ENCODE measurements around the gene TPT1.
"Not testable (repeated sequence)": the region's sequence is repeated elsewhere in the genome, so short reads cannot be mapped to it uniquely, and the experiment has no call there.

Gene TPT1

DNA sequence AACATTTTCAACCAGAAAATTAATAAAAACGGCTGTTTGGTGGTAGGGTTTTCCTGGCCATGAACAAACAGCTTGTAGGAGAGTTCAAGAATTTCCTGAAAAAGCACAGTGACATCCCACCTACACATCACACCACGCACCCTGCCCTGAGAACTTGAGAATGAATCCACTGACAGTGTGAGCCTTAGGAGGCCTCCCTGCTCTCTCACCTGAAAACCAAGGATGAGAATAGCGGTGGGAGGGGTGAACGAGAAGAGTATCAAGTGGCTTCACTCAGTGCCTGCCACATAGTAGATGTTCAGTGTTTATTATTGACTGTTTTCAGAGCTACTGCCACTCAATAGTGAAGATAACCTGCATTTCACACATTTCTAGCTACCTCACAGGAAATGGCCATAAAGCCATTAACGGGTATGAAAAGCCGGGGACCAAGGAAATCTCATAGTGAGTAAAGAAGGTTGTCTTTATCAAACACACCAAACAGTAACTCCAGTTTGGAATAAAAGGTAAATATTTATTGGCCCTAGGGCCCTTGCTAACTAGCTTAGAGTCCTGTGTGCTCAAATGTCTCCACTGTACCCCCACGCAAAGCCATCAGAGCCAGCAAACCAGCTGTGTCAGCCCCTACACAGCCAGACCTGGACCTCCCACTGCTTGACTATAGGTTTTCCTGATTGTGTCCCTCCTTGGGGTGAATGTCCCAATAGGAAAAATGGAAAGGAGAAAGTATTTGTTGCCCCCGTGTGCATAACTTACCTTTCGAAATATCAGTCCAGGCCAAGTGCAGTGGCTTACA lies 40.6 kb downstream of the TPT1 start:
- Mint-ChIP-seq H3K27ac (peak overlapping the region in 1 of 2 donors; percentile 44), H3K27me3 (peaks cover 11 to 25% of the 10 kb centered on the region in 2 donors), H3K4me1 (ENCODE audit: low read depth in 2 of 2) (peaks cover 26 to 32% of the 10 kb centered on the region in 2 donors), H3K4me3 (no peak overlapping the region), H3K9me3 (no peaks in the 10 kb centered on the region), H3K36me3 (ENCODE audit: insufficient read depth) (no peaks in the 10 kb centered on the region)
- no peak for DNase-seq
- ATAC-seq (replicated peaks): no peak

DNA sequence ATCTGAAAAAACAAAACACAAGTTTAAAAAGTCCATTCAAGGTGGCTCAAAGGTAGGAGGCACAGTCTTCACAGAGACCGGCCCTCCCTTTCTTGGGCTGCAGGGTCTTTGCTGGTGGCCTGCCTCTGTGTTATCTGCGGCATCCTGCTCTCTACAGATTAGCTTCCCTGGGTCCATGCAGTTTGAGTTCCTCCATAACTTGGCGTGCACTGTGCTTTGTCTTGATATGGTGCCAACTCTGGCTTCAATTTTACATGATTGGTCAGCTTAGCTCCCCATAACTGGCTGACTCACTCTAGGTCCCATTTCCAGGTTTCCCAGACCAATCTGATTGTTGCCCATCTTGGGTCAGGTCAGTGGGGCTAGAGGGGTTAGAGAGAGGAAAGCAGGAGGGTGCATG lies 41.8 kb downstream of the TPT1 start:
- no peak overlapping the region for H3K27ac Mint-ChIP-seq
- ATAC-seq (replicated peaks) (no peak), DNase-seq (no peak)
- peaks cover 26 to 32% of the 10 kb centered on the region in 2 donors for H3K4me1 Mint-ChIP-seq (ENCODE audit: low read depth in 2 of 2)
- peaks cover 4% of the 10 kb centered on the region for H3K36me3 Mint-ChIP-seq (ENCODE audit: insufficient read depth)
- H3K9me3 Mint-ChIP-seq: no peaks in the 10 kb centered on the region
- H3K27me3 Mint-ChIP-seq: peaks cover 10 to 13% of the 10 kb centered on the region in 2 donors
- no peak overlapping the region for H3K4me3 Mint-ChIP-seq

DNA sequence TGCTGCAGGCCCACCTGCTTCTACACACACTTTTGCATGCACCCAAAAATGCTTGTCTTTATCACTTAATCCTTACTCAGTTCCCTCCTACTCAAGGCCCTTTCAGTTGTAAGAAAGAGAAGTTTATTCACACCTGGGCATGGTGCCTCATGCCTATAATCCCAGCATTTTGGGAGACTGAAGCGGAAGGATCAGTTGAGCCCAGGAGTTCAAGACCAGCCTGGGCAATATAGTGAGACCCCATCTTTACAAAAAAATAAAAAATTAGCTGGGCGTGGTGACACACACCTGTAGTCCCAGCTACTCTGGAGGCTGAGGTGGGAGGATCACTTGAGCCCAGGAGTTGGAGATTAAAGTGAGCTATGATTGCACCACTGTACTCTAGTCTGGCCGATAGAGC lies 42.4 kb downstream of the TPT1 start:
- Mint-ChIP-seq H3K4me1 (ENCODE audit: low read depth in 2 of 2) (peaks cover 26 to 32% of the 10 kb centered on the region in 2 donors), H3K27ac (peak overlapping the region in 1 of 2 donors; percentile 82)
- not testable (repeated sequence) for DNase-seq; H3K36me3 Mint-ChIP-seq (ENCODE audit: insufficient read depth); H3K9me3 Mint-ChIP-seq; H3K27me3 Mint-ChIP-seq; H3K4me3 Mint-ChIP-seq; ATAC-seq (replicated peaks)

DNA sequence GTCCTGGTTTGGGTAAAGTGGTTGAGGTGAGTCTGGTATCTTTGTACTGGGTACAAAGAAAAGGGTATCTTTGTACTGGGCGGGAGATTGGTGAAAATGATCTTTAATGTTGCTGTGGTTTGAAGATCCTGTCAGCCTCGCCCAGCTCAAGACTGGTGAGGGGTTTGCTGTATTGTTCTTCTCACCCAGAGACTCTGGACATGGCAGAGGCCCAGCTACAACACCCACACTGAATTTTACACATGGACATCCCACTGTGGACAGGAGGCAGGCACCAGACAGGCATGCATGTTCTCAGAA lies 42.8 kb downstream of the TPT1 start:
- H3K9me3 Mint-ChIP-seq: no peaks in the 10 kb centered on the region
- peak overlapping the region; percentile 69 to 82 for H3K27ac Mint-ChIP-seq
- H3K36me3 Mint-ChIP-seq (ENCODE audit: insufficient read depth): peaks cover 12% of the 10 kb centered on the region
- no peak for DNase-seq
- peaks cover 26 to 32% of the 10 kb centered on the region in 2 donors for H3K4me1 Mint-ChIP-seq (ENCODE audit: low read depth in 2 of 2)
- H3K27me3 Mint-ChIP-seq: peaks cover 5 to 7% of the 10 kb centered on the region in 2 donors
- H3K4me3 Mint-ChIP-seq: no peak overlapping the region
- ATAC-seq (replicated peaks): no peak

DNA sequence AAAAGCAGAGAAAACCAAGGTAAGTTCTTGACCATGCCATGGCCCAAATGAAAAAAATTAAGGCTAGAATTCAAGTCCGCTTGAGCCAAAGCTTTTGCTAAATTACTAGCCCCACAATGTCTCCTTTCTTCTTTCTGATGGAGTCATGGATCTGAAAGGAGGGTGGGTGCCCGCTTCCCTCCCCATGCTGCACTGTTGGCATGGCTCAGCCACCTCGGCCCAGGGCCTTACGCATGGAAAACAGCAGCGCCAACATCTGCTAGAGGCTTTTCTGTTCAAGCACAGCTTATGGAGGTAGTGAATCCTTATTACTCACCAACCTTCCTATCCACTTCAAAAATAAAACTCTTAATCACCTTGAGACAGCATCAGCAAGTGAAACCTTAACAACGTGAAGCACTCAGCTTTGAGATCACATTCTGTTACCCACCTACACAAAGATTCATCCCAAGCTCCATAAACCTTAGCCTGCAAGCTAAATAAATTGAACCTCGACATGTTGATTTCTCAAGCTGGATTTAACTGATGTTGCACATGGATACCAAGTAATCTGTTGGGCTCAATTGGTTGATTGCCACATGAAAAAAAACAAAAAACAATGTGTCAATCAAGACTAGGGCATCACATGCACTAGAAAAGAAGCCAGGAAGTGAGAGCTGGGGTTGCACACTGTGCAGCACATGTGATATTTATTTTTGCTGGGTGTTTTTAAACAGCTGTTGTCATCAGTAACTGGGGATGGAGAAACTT lies 43.4 kb downstream of the TPT1 start:
- Mint-ChIP-seq H3K4me1 (ENCODE audit: low read depth in 2 of 2) (peaks cover 26 to 32% of the 10 kb centered on the region in 2 donors), H3K36me3 (ENCODE audit: insufficient read depth) (peaks cover 12% of the 10 kb centered on the region), H3K4me3 (no peak overlapping the region), H3K9me3 (no peaks in the 10 kb centered on the region), H3K27ac (peak overlapping the region; percentile 69 to 82), H3K27me3 (peaks cover 3 to 4% of the 10 kb centered on the region in 2 donors)
- DNase-seq (no peak), ATAC-seq (replicated peaks) (peak; percentile 85)

DNA sequence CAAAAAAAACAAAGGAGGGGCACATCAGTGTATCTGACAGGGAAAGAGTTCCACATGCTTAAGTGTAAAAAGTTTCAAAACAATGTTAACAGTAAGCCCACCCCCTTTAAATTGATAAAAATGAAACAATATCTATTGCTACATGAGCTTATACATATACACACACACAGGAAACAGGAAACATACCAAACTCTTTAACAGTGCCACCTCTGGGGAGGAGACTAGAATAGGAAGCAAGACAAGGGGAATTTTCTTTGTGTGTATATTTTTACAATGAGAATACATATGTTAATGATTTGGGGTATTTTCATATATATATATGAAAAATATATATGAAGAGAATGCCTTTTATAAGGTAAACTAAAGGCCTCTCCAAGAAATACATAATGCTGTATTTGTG lies 44.7 kb downstream of the TPT1 start:
- Mint-ChIP-seq H3K27me3 (no peaks in the 10 kb centered on the region), H3K9me3 (no peaks in the 10 kb centered on the region), H3K4me1 (ENCODE audit: low read depth in 2 of 2) (peaks cover 26 to 32% of the 10 kb centered on the region in 2 donors), H3K4me3 (no peak overlapping the region), H3K27ac (peak overlapping the region; percentile 18 to 62), H3K36me3 (ENCODE audit: insufficient read depth) (peaks cover 12% of the 10 kb centered on the region)
- ATAC-seq (replicated peaks): peak; percentile 23
- no peak for DNase-seq

DNA sequence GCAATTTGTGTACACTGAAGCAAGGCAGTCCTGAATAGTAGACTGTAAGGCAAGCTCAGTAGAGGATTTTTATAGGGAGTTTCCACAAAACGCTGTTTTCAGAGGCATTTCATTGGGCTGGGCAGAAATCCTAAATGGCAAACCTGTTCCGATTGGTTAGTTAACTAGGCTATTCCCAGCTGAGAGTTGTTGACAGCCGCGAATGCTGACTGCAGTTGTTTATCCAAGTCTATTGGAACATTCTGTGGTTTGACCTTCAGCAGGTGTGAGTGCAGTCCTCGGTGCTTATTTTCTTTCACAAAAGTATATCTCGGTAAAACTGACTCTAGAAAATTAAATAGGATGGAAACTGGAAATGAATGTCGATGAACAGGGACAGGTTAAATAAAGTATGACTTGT lies 45.4 kb downstream of the TPT1 start:
- H3K4me3 Mint-ChIP-seq: no peak overlapping the region
- peak overlapping the region; percentile 32 to 74 for H3K27ac Mint-ChIP-seq
- DNase-seq: no peak
- H3K27me3 Mint-ChIP-seq: no peaks in the 10 kb centered on the region
- no peak for ATAC-seq (replicated peaks)
- H3K36me3 Mint-ChIP-seq (ENCODE audit: insufficient read depth): peaks cover 12% of the 10 kb centered on the region
- no peaks in the 10 kb centered on the region for H3K9me3 Mint-ChIP-seq
- peaks cover 25 to 31% of the 10 kb centered on the region in 2 donors for H3K4me1 Mint-ChIP-seq (ENCODE audit: low read depth in 2 of 2)

DNA sequence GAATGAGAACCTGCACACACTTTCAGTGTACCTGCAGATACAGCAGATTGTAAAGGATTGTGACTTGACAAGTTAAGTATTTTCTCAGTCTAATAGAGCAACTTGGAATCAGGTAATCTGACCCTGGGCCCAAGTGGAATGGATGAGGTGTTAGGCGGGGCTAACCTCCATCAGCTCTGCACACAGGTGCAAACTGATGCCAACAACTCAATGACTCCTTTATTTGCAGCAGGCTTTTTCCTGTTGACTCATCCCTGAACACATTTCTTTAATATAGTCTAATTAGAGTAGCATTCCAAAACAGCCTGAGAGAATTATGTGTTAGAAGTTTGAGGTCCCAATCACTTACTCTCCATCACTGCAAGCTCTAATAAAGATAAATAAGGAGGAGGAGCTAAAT lies 48.8 kb downstream of the TPT1 start:
- DNase-seq (no peak), ATAC-seq (replicated peaks) (no peak)
- Mint-ChIP-seq H3K9me3 (no peaks in the 10 kb centered on the region), H3K27ac (peak overlapping the region; percentile 9 to 18), H3K36me3 (ENCODE audit: insufficient read depth) (peaks cover 27% of the 10 kb centered on the region), H3K27me3 (no peaks in the 10 kb centered on the region), H3K4me1 (ENCODE audit: low read depth in 2 of 2) (peaks cover 9% of the 10 kb centered on the region in 2 donors), H3K4me3 (no peak overlapping the region)

DNA sequence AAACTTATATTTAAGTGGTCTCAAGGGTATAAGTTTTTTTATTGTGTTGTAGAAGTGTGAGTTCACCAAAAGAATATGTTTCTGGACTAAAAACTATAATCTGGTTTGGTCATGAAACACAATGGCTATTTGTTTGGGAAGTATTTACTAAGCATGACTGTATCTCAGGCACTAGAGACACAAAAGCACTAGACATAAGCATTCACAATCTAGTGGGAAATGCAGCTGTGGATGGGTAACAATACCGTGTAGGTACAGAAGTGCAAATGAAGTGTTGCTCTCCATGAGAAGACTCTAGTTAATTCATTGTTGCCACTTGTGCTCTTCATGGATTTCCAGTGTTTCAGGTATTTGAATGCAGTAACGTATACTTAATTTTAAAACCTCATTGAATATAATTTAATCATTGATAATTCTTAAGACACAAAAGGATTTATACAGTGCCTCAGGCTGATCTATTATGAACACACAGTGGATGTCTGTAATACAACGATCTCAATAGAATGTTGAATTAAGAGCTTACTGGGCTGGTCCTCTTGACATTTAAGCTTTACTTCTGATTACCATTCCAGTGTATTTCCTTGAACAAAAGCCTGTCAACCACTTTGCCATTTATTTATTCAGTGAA lies 50.9 kb downstream of the TPT1 start:
- no peaks in the 10 kb centered on the region for H3K9me3 Mint-ChIP-seq
- no peak overlapping the region for H3K4me3 Mint-ChIP-seq
- H3K36me3 Mint-ChIP-seq (ENCODE audit: insufficient read depth): peaks cover 30% of the 10 kb centered on the region
- no peaks in the 10 kb centered on the region for H3K27me3 Mint-ChIP-seq
- no peaks in the 10 kb centered on the region for H3K4me1 Mint-ChIP-seq (ENCODE audit: low read depth in 2 of 2)
- no peak for DNase-seq
- no peak overlapping the region for H3K27ac Mint-ChIP-seq
- no peak for ATAC-seq (replicated peaks)

Measured in effector memory CD8-positive, alpha-beta T cell (primary cell).